IMR-90 (cell line): ENCODE results near the gene BNIP2. TPM values are rescaled to one million over a fixed set of nuclear protein-coding genes. Genes with fewer than 3 reads are reported as not detected.
A peak's percentile ranks its signal among the peaks of the same experiment; 100 is the strongest.

Experiments
- ATAC-seq: fragments of 200-7000 bp; cut with Tn5 transposase; 2 replicates; pipeline ENCODE4 v1.9.1; 2020; ENCODE audit warnings: low read depth, mild to moderate bottlenecking, moderate library complexity
- BruUV-seq: library from RNA; stranded (reverse); fragments of 400-500 nt; replicated peaks from 2 replicates; lab custom pipeline; 2021; lab: Mats Ljungman, UMichigan
- CTCF ChIA-PET: fragments of 300-600 bp; formaldehyde crosslinking; extraction: SDS; loops from one replicate; lab custom pipeline; 2021; ENCODE audit warnings: antibody characterized with exemption; lab: Yijun Ruan, JAX
- POLR2A ChIA-PET: fragments of 300-600 bp; sonication (Branson Sonifier 250); formaldehyde crosslinking; loops from one replicate; lab custom pipeline; 2022; ENCODE audit warnings: antibody characterized with exemption; ENCODE audit not compliant: unreplicated experiment; lab: Charles Lee
- DNase-seq: peaks from one replicate; pipeline ENCODE4 v3.0.0; 2013
- H2AFZ ChIP-seq: replicated peaks from 2 replicates; pipeline ENCODE3; 2013; ENCODE audit warnings: low read length, mild to moderate bottlenecking; ENCODE audit not compliant: poor library complexity
- H2AK5ac ChIP-seq: 2 replicates; pipeline ENCODE4 v1.6.1; 2013; ENCODE audit warnings: low read depth, low read length, inconsistent platforms
- H2AK9ac ChIP-seq: replicated peaks from 2 replicates; pipeline ENCODE3; 2013; ENCODE audit warnings: mild to moderate bottlenecking, low read depth, low read length, moderate library complexity; ENCODE audit not compliant: poor library complexity
- H2BK120ac ChIP-seq: 2 replicates; pipeline ENCODE4 v1.6.1; 2013; ENCODE audit warnings: low read depth, low read length, inconsistent platforms
- H2BK15ac ChIP-seq: 3 replicates; pipeline ENCODE4 v1.6.1; 2013; ENCODE audit warnings: low read depth, low read length, inconsistent platforms
- H2BK20ac ChIP-seq: 2 replicates; pipeline ENCODE4 v1.6.1; 2013; ENCODE audit warnings: low read depth, mild to moderate bottlenecking, inconsistent platforms, low read length, moderate library complexity
- H2BK5ac ChIP-seq: 2 replicates; pipeline ENCODE4 v1.6.1; 2013; ENCODE audit warnings: mild to moderate bottlenecking, low read depth, low read length, inconsistent platforms; ENCODE audit not compliant: poor library complexity, severe bottlenecking
- H3K14ac ChIP-seq: replicated peaks from 2 replicates; pipeline ENCODE4 v1.6.1; 2013; ENCODE audit warnings: low read depth, low read length, inconsistent platforms
- H3K18ac ChIP-seq: 2 replicates; pipeline ENCODE4 v1.6.1; 2013; ENCODE audit warnings: low read depth, low read length, control low read depth
- H3K23ac ChIP-seq: 2 replicates; pipeline ENCODE4 v1.6.1; 2013; ENCODE audit warnings: low read depth, low read length, inconsistent platforms
- H3K27ac ChIP-seq: 2 replicates; pipeline ENCODE4 v1.5.1; 2013; ENCODE audit warnings: mild to moderate bottlenecking, control low read depth, low read length; ENCODE audit not compliant: insufficient read depth
- H3K27me3 ChIP-seq: 2 replicates; pipeline ENCODE4 v1.6.1; 2013; ENCODE audit warnings: low read length; ENCODE audit not compliant: control insufficient read depth, insufficient read depth
- H3K36me3 ChIP-seq: 2 replicates; pipeline ENCODE4 v1.6.1; 2013; ENCODE audit warnings: low read length, mixed read lengths; ENCODE audit not compliant: control insufficient read depth, insufficient read depth
- H3K4ac ChIP-seq: 2 replicates; pipeline ENCODE4 v1.6.1; 2013; ENCODE audit warnings: low read depth, low read length, inconsistent platforms
- H3K4me1 ChIP-seq: 2 replicates; pipeline ENCODE4 v1.6.1; 2013; ENCODE audit warnings: low read length, mixed read lengths; ENCODE audit not compliant: control insufficient read depth, insufficient read depth
- H3K4me2 ChIP-seq: 2 replicates; pipeline ENCODE4 v1.6.1; 2013; ENCODE audit warnings: low read depth, mild to moderate bottlenecking, control low read depth, low read length, moderate library complexity
- H3K4me3 ChIP-seq: 2 replicates; pipeline ENCODE4 v1.5.1; 2013; ENCODE audit warnings: low read depth, mild to moderate bottlenecking, control low read depth, low read length, moderate library complexity; ENCODE audit not compliant: insufficient read depth
- H3K56ac ChIP-seq: 2 replicates; pipeline ENCODE4 v1.6.1; 2013; ENCODE audit warnings: low read length, inconsistent platforms; ENCODE audit not compliant: insufficient read depth; ENCODE audit errors: extremely low read depth
- H3K79me1 ChIP-seq, 2 experiments: 2 replicates each; pipeline ENCODE4 v1.6.1; 2013; ENCODE audit warnings: low read length in 2 of 2, inconsistent platforms in 1 of 2, low read depth in 1 of 2
- H3K9ac ChIP-seq: 2 replicates; pipeline ENCODE4 v1.6.1; 2013; ENCODE audit warnings: low read depth, low read length, control low read depth
- H3K9me1 ChIP-seq: 2 replicates; pipeline ENCODE4 v1.6.1; 2013; ENCODE audit warnings: low read length, inconsistent platforms; ENCODE audit not compliant: insufficient read depth
- H3K9me3 ChIP-seq: 2 replicates; pipeline ENCODE4 v1.6.1; 2013; ENCODE audit warnings: low read length; ENCODE audit not compliant: control insufficient read depth, insufficient read depth
- H4K20me1 ChIP-seq: 2 replicates; pipeline ENCODE4 v1.6.1; 2013; ENCODE audit warnings: low read length, inconsistent platforms; ENCODE audit not compliant: insufficient read depth
- H4K5ac ChIP-seq: 2 replicates; pipeline ENCODE4 v1.6.1; 2013; ENCODE audit warnings: mild to moderate bottlenecking, low read depth, low read length, control low read depth
- H4K8ac ChIP-seq, 2 experiments: 2 replicates each; pipeline ENCODE4 v1.6.1; 2013; ENCODE audit warnings: low read depth in 2 of 2, low read length in 2 of 2, control low read depth in 1 of 2, inconsistent platforms in 1 of 2
- H4K91ac ChIP-seq: 2 replicates; pipeline ENCODE4 v1.6.1; 2013; ENCODE audit warnings: low read depth, low read length, inconsistent platforms; ENCODE audit not compliant: insufficient read depth
- CEBPB ChIP-seq: IDR thresholded peaks from 2 replicates; pipeline ENCODE4 v1.6.1; 2012; ENCODE audit warnings: low read depth, low read length, improper control_type of control experiment
- CHD1 ChIP-seq: IDR thresholded peaks from 2 replicates; pipeline ENCODE4 v1.6.1; 2012; ENCODE audit warnings: low read depth, low read length, improper control_type of control experiment
- ELK1 ChIP-seq: fragments of 150-350 bp; IDR thresholded peaks from 2 replicates; pipeline ENCODE4 v1.6.1; 2016; ENCODE audit warnings: low read depth, mild to moderate bottlenecking, low read length, moderate library complexity, borderline replicate concordance
- FOS ChIP-seq: fragments of 150-350 bp; IDR thresholded peaks from 2 replicates; pipeline ENCODE4 v1.6.1; 2016; ENCODE audit warnings: low read depth, low read length
- MAZ ChIP-seq: IDR thresholded peaks from 2 replicates; pipeline ENCODE4 v1.6.1; 2012; ENCODE audit warnings: low read depth, mild to moderate bottlenecking, low read length, improper control_type of control experiment, moderate library complexity, borderline replicate concordance
- NFE2L2 ChIP-seq: fragments of 150-350 bp; IDR thresholded peaks from 2 replicates; pipeline ENCODE4 v1.6.1; 2016; ENCODE audit warnings: low read depth, mild to moderate bottlenecking, low read length
- RAD21 ChIP-seq: IDR thresholded peaks from 2 replicates; pipeline ENCODE4 v1.6.1; 2012; ENCODE audit warnings: low read length, improper control_type of control experiment
- RCOR1 ChIP-seq: IDR thresholded peaks from 2 replicates; pipeline ENCODE4 v1.6.1; 2012; ENCODE audit warnings: mild to moderate bottlenecking, low read length, improper control_type of control experiment; ENCODE audit not compliant: insufficient replicate concordance
- SMC3 ChIP-seq: fragments of 150-350 bp; IDR thresholded peaks from 2 replicates; pipeline ENCODE4 v1.6.1; 2016; ENCODE audit warnings: low read depth, mild to moderate bottlenecking, antibody characterized with exemption, low read length, moderate library complexity
- USF2 ChIP-seq: fragments of 150-350 bp; IDR thresholded peaks from 2 replicates; pipeline ENCODE4 v1.6.1; 2017; ENCODE audit warnings: mild to moderate bottlenecking, antibody characterized with exemption, low read length, low read depth
- dilution Hi-C: fragments of 300-500 bp; cut with HindIII; formaldehyde crosslinking; loops from one replicate; pipeline ENCODE4 v1.14.3; 2018; ENCODE audit warnings: low sequenced_read_pairs; ENCODE audit not compliant: unreplicated experiment
- in situ Hi-C: fragments of 300-500 bp; cut with MboI; formaldehyde crosslinking; loops from 3 replicates; pipeline ENCODE4 v1.14.3; 2019; ENCODE audit warnings: low sequenced_read_pairs, inconsistent platforms, mixed read lengths
- intact Hi-C: fragments of 100-400 bp; cut with micrococcal nuclease; formaldehyde crosslinking; loops from 2 replicates; pipeline ENCODE4 v1.10.0; 2022
- polyA plus RNA-seq, 3 experiments: library from polyadenylated mRNA; depleted of rRNA; stranded (reverse); fragments of >200 nt; gene quantifications; 2 replicates each; pipeline ENCODE4 v1.2.3, GENCODE V29; 2012; ENCODE audit warnings: low replicate concordance in 1 of 3
- total RNA-seq: library from RNA; depleted of rRNA; stranded (reverse); fragments of >200 nt; gene quantifications from 2 replicates; pipeline ENCODE4 v1.2.3, GENCODE V29; 2012

Gene BNIP2
- total and polyA plus RNA-seq, 2 of the 4 experiments (the other 2 are of a cell fraction) = 36.9 to 47.3 TPM

GRCh38 chr15:59649603-59650002, 39.5 kb downstream of the BNIP2 start:
- dilution Hi-C loops = no loop called here
- BruUV-seq = no TSS peak
- peak overlapping the region; percentile 55; the same call in 1 of the 2 replicates for H3K27ac ChIP-seq
- H3K9ac ChIP-seq = no peak overlapping the region
- H2BK15ac ChIP-seq = no peak overlapping the region
- H2BK120ac ChIP-seq = no peak overlapping the region
- DNase-seq (peak; percentile 13), ATAC-seq (peak; percentile 74)
- H4K8ac ChIP-seq = no peak overlapping the region
- ChIA-PET CTCF (no interaction called here), POLR2A (no interaction called here)
- H3K79me1 ChIP-seq = peaks cover 21 to 48% of the 10 kb centered on the region in 2 experiments
- TF ChIP-seq USF2 (no peak), NFE2L2 (no peak), CEBPB (no peak), FOS (no peak), SMC3 (no peak), MAZ (no peak), RCOR1 (no peak), RAD21 (no peak), ELK1 (no peak), CHD1 (no peak)
- H3K36me3 ChIP-seq = peaks cover 28% of the 10 kb centered on the region
- H2BK20ac ChIP-seq = no peak overlapping the region
- H4K5ac ChIP-seq = no peak overlapping the region
- intact Hi-C loops = no loop called here
- no peak overlapping the region for H3K23ac ChIP-seq
- H2AK9ac ChIP-seq = no peak overlapping the region
- H3K4me1 ChIP-seq = peaks cover 2% of the 10 kb centered on the region; the same call in 1 of the 2 replicates
- H3K9me1 ChIP-seq = peaks cover 5% of the 10 kb centered on the region; the same call in 1 of the 2 replicates
- H3K4ac ChIP-seq = no peak overlapping the region
- H3K14ac ChIP-seq = no peak overlapping the region
- H2AFZ ChIP-seq = no peak overlapping the region
- no peak overlapping the region for H3K18ac ChIP-seq
- no peak overlapping the region for H3K56ac ChIP-seq
- H3K4me2 ChIP-seq = no peak overlapping the region
- H3K4me3 ChIP-seq = no peak overlapping the region
- in situ Hi-C loops = no loop called here
- no peaks in the 10 kb centered on the region for H3K9me3 ChIP-seq
- no peak overlapping the region for H2AK5ac ChIP-seq
- no peaks in the 10 kb centered on the region for H3K27me3 ChIP-seq
- peaks cover 19% of the 10 kb centered on the region; the same call in 1 of the 2 replicates for H4K20me1 ChIP-seq
- no peak overlapping the region for H4K91ac ChIP-seq
- peak overlapping the region; percentile 74 for H2BK5ac ChIP-seq
